HG02798 (cell line): ENCODE results near the gene TGFB3.

Experiments
- ATAC-seq: cut with Tn5 transposase; IDR thresholded peaks from one replicate; pipeline ENCODE4 v1.9.1; 2021; ENCODE audit warnings: mild to moderate bottlenecking; ENCODE audit not compliant: unreplicated experiment, poor library complexity

TGFB3 gene

GRCh38 chr14:75910048-75910447, 71.7 kb downstream of the TGFB3 start:
- ATAC-seq, result no peak

- no peak for ATAC-seq
These were observed 72.2 kb downstream of the TGFB3 start for GRCh38 chr14:75909630-75910029.
